MM.1S (cell line): Measurements from ENCODE around the gene PTGER1.

Source experiments
- CTCF ChIP-seq: fragments of 300-600 bp; sonication (generic); IDR thresholded peaks from 2 replicates; pipeline ENCODE4 v1.5.1; 2016; ENCODE audit warnings: antibody characterized with exemption, low read length, mixed read lengths
- EZH2 ChIP-seq: fragments of 300-600 bp; sonication (generic); optimal IDR thresholded peaks from 2 replicates; pipeline ENCODE3; 2017; ENCODE audit warnings: low read depth, mild to moderate bottlenecking, antibody characterized with exemption, low read length, mixed read lengths
- EZH2phosphoT487 ChIP-seq: fragments of 300-600 bp; sonication (generic); IDR thresholded peaks from 2 replicates; pipeline ENCODE4 v1.6.1; 2018; ENCODE audit warnings: antibody characterized with exemption, low read length

GRCh38 chr19:14435320-14436050, 39.7 kb downstream of the PTGER1 start:
- TF ChIP-seq CTCF (no peak), EZH2 (no peak), EZH2phosphoT487 (no peak)
